ENCODE measurements around the gene NKD1. TPM values are rescaled to one million over a fixed set of nuclear protein-coding genes. Genes with fewer than 3 reads are reported as not detected.

Gene NKD1
- total RNA-seq, 1 donor from 2014 or later, result 1.5 TPM

DNA sequence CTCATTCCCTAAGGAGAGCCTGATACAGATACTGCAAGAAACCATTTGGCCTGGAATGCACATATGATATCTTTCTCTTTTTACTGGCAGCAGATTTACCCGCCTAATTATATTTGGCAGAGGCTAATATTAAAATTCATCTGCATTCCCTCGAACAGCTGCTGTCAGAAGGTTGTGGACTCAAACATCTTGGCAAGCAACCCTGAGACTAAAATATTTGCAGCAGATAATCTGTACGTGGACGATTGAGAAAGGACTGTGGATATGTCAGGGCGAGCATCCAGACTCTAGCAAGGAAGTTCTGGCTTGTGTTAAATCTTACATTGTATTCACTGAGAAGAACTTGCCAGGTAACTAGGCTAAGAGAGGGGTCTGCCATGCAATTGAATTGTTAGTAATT lies 67.7 kb downstream of the NKD1 start:
- H3K4me3 Mint-ChIP-seq, result no peak overlapping the region
- intact Hi-C loops (cut with micrococcal nuclease), result no loop called here
- CTCF ChIA-PET, result no interaction called here

DNA sequence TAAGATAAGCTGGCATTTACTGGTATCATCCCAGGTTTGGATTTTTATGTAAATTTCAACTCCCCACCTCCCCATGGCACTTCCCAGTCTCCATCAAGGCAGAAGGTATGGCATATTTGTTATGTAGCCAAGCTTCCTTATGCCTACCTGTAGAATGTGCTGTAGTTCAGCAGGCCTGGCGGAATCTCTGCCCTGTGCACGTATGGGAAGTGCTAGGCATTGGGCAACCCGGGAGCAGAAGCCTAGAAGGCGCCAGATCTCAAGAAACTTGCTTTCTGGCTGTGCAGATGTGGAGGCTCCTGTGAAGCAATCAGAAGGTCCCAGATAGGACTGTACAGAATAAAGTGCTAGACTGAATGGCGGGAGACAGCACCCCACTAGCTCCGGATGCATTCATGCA lies 68.2 kb downstream of the NKD1 start:
- peaks cover 12% of the 10 kb centered on the region for H3K27me3 Mint-ChIP-seq
- no peak overlapping the region for H3K4me3 Mint-ChIP-seq
- H3K9me3 Mint-ChIP-seq, result no peaks in the 10 kb centered on the region
- intact Hi-C loops (cut with micrococcal nuclease), result no loop called here
- DNase-seq (no peak), ATAC-seq (ENCODE audit: low read depth) (no peak)
- H3K27ac Mint-ChIP-seq, result no peak overlapping the region
- ChIA-PET CTCF (no interaction called here), POLR2A (no interaction called here)
- TF ChIP-seq, protein P1, sequence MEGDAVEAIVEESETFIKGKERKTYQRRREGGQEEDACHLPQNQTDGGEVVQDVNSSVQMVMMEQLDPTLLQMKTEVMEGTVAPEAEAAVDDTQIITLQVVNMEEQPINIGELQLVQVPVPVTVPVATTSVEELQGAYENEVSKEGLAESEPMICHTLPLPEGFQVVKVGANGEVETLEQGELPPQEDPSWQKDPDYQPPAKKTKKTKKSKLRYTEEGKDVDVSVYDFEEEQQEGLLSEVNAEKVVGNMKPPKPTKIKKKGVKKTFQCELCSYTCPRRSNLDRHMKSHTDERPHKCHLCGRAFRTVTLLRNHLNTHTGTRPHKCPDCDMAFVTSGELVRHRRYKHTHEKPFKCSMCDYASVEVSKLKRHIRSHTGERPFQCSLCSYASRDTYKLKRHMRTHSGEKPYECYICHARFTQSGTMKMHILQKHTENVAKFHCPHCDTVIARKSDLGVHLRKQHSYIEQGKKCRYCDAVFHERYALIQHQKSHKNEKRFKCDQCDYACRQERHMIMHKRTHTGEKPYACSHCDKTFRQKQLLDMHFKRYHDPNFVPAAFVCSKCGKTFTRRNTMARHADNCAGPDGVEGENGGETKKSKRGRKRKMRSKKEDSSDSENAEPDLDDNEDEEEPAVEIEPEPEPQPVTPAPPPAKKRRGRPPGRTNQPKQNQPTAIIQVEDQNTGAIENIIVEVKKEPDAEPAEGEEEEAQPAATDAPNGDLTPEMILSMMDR (IDR thresholded peaks at IDR 0.05), result no peak
- H3K36me3 Mint-ChIP-seq (ENCODE audit: low read depth), result no peaks in the 10 kb centered on the region
- no peaks in the 10 kb centered on the region for H3K4me1 Mint-ChIP-seq

More for the DNA sequence above, 67.7 kb downstream of the NKD1 start:
- POLR2A ChIA-PET, result no interaction called here
- TF ChIP-seq, protein P1 (IDR thresholded peaks at IDR 0.05), result no peak
- Mint-ChIP-seq H3K27ac (no peak overlapping the region), H3K9me3 (no peaks in the 10 kb centered on the region), H3K27me3 (peaks cover 12% of the 10 kb centered on the region), H3K36me3 (ENCODE audit: low read depth) (no peaks in the 10 kb centered on the region), H3K4me1 (no peaks in the 10 kb centered on the region)
- DNase-seq, result no peak
- no peak for ATAC-seq (ENCODE audit: low read depth)

DNA sequence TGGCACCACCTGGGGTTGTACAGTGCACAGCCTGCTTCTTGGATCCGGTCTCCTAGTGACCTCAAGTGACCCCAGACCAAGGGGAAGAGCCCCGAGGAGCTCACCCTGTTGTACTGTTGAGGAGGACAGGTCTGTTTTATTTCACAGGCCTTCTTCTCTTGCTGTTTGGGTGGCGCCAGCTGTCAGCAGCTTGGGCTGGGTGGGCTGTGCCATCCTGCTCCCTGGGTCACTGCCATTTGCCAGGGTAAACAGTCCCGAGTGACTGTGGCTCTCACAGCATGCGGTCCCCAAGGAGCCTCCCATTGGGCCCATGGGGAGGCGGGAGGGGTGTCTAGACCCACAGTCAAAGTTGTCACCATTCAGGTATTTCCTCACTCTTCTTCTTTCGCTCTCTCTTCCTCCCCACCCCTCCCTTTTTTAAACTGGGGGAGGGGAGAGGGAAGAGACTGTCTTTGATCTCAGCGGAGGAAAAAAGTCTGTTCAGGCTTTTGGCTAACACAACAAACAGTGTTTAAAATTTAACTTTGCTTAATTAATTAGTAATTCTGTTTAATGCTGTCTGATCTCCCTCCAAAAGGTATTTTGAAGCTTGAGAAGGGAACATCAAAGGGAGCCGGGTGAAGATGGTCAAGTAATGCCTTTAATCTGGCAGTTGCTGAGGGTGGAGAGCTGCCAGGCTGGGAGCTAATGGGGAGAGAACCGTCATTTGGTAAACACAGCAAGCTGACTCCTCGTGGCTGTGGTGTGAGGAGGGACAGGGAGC lies 68.9 kb downstream of the NKD1 start:
- H3K4me1 Mint-ChIP-seq, result no peaks in the 10 kb centered on the region
- peaks cover 9% of the 10 kb centered on the region for H3K27me3 Mint-ChIP-seq
- TF ChIP-seq, protein P1 (IDR thresholded peaks at IDR 0.05), result no peak
- intact Hi-C loops (cut with micrococcal nuclease), result no loop called here
- ATAC-seq (ENCODE audit: low read depth), result no peak
- no peak overlapping the region for H3K27ac Mint-ChIP-seq
- H3K36me3 Mint-ChIP-seq (ENCODE audit: low read depth), result no peaks in the 10 kb centered on the region
- CTCF ChIA-PET, result no interaction called here
- POLR2A ChIA-PET, result no interaction called here
- no peak for DNase-seq
- H3K9me3 Mint-ChIP-seq, result no peaks in the 10 kb centered on the region
- H3K4me3 Mint-ChIP-seq, result no peak overlapping the region

DNA sequence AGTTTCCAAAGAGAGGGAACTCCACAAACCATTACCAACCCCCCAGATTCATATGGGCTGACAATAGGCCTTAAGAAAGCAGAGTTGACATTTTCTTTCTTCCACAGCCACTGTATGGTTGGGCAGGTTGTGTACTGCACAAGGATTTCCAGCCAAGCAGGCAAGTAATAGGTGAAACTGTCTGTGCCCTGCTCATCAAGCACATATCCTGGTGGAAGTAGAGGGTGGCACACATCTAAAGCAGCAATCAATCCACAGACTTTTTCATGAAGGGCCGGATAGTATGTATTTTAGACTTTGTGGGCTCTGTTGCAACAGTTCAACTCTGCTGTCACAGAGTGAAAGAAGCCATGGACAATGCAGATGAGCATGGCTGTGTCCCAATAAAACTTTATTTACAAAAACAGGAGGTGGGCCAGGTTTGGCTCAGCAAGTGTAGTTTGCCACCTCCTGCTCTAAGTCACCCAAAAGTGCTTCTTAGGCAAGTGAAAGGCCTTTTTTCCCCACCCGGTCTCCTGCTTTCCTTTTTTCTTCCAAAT lies 69.5 kb downstream of the NKD1 start:
- Mint-ChIP-seq H3K27me3 (peaks cover 4% of the 10 kb centered on the region), H3K4me1 (no peaks in the 10 kb centered on the region), H3K9me3 (no peaks in the 10 kb centered on the region), H3K36me3 (ENCODE audit: low read depth) (no peaks in the 10 kb centered on the region), H3K27ac (no peak overlapping the region), H3K4me3 (no peak overlapping the region)
- ChIA-PET CTCF (no interaction called here), POLR2A (no interaction called here)
- intact Hi-C loops (cut with micrococcal nuclease), result no loop called here
- TF ChIP-seq, protein P1 (IDR thresholded peaks at IDR 0.05), result no peak
- DNase-seq (no peak), ATAC-seq (ENCODE audit: low read depth) (no peak)

DNA sequence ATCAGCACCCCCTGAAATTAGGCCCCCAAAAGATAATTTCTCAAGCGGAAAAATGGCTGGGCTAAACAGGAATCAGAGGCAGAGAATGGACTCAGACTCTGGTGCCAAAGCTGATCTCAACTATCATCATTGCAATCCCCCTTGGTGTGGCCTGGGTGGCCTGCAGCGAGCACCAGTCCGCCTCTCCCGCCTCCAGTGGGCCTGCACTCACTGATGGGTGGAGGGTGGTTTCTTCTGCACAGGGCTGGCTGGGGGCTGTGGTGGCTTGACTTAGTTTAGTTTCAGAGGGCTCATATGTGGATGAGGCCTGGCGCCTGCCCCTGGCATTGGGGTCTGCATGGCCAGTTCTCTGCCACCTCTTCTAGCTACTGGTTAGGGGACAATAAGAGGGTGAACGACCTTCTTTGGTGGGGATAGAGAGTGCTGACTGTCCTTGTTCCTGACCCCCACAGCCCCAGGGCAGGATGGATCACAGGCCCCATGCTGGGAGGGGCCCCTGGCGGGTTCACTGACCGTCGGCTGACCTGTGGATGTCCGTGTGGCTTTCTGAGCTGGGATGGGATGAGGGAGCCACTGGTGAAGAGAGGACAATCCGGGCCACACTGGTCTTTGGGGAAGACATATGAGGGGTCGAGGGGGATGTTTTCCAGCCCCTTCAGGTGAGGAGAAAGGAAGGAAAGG lies 70.2 kb downstream of the NKD1 start:
- TF ChIP-seq, protein P1 (IDR thresholded peaks at IDR 0.05), result no peak
- intact Hi-C loops (cut with micrococcal nuclease), result no loop called here
- ChIA-PET CTCF (no interaction called here), POLR2A (no interaction called here)
- ATAC-seq (ENCODE audit: low read depth) (no peak), DNase-seq (no peak)
- no peaks in the 10 kb centered on the region for H3K36me3 Mint-ChIP-seq (ENCODE audit: low read depth)
- H3K27ac Mint-ChIP-seq, result no peak overlapping the region
- H3K4me3 Mint-ChIP-seq, result no peak overlapping the region
- H3K27me3 Mint-ChIP-seq, result no peaks in the 10 kb centered on the region
- no peaks in the 10 kb centered on the region for H3K9me3 Mint-ChIP-seq
- H3K4me1 Mint-ChIP-seq, result no peaks in the 10 kb centered on the region
